NOMO-1 (cell line): ENCODE measurements around the gene MRPL38.

ENCODE experiments used
- DNase-seq, 2 experiments: peaks; one replicate each; lab custom pipeline; 2025; ENCODE audit not compliant: unreplicated experiment in 2 of 2; lab: John Stamatoyannopoulos, UW

MRPL38 gene

DNA sequence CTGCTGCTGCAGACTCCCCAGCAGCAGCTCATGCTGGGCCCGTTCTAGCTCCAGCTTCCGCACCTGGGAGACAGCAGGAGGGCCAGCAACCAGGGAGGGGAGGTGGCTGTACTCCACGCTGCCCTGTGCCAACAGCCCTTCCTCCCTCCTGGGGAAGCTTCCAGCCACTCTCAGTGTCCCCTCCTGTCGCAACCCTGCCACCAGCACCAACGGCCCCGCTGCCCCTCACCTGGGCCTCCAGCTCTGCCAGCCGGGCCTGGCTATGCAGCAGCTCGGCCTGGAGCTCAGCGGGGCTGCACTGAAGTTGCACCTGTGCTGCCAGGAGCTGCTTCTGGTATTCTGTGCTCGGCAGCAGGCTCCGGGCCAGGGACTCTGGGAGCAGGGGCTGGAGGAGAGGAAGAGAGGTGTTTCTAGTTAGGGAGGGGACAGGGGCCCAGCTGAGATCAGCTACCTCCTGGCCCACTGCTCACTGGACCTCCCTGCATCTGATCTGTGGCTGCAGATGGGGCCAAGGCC lies 15.4 kb upstream of the MRPL38 start:
- no peak for DNase-seq

DNA sequence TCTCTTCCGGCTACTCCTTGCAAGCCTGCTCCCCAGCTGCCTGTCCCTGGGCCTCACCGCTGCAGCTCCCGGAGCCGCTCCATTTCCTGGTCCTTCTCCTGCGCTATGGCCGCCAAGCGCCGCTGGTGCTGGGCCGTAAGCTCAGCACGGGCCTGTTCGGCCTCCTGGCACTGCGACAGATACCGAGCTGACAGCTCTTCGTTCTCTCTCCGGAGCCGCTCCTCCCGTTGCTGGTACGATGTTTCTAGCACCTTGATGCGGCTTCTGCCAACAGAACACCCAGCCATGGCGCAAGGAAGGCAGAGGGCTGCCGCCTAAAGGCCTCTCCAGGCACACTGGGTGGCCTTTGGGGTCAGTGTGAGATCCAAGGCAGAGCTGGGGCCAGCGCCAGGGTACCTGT lies 14.9 kb upstream of the MRPL38 start:
- DNase-seq: no peak

DNA sequence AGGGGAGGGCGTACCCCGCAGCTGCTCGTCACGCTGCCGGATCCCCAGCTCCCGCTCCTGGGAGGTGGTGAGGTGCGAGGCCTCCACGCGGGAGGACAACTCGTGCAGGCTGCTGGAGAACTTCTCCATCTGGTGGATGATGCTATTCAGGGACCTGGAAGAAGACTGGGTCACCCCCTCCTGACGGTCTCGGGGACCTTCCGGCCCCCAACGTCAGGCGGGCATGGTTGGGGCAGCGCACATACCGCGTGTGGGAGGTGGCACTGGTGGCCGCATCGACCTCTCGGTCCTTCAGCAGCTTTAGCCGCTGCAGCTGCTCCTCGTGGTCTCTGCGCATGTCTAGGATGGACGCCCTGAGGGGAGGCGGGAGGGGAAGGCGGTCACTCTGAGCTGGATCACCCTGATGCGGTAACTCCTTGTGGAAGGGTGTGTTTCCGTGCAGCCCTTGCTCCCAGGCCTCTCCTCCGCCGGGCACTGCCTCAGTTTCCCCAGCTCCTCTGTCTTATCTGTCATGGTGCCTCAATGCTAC lies 13.3 kb upstream of the MRPL38 start:
- DNase-seq: no peak

DNA sequence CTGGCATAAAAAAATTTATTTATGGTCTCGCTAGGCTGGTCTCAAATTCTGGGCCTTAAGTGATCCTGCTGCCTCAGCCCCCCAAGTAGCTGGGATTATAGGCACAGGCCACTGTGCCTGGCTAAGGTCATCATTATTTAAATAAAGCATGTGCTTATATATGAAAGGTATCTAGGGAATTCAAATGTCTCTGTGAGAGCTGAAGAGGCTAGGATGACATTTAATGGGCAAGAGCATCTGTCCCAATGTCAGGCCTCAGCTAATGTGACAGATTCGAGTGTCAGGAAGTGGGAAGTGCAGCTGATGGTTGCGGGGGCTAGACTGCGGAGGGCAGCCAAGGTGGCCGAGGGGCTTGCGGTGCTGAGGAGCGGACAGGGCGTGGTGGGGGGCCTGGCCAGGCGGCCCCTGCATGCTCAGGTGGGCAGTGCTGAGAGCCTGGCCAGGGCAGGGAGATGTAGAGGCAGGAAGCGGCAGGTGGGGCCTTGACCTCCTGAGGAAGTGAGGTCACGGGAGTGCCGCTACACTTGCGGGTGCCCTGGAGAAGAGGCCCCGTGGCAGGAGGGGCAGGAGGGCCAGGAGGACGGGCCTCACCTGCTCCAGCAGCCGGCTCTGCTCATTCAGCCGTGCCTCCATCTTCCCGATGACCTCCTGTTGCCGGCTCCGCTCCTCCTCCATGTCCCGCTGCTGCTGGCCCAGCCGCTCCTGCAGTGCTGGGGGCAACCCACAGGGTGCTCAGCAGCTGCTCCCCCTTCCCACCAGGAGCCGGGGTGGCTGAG lies 12.6 kb upstream of the MRPL38 start:
- DNase-seq: no peak

DNA sequence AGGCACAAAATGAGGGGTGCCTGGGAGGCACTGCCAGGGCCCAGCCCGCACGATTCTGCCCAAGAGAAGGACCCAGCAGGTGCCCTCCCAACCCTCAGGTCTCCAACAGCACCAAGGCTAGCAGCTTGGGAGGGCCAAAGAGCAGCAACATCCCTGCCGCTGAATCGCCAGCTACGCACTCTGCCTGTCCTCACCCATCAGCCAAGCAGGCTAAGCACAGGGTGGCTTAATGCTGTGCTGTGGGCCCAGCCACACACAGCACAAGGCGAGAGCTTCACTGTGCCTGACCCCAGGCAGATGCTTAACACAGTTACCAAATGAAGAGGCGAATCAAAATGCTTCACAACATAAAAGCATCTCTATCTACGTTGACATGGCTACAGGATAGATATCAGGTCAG lies 10.6 kb upstream of the MRPL38 start:
- no peak for DNase-seq

DNA sequence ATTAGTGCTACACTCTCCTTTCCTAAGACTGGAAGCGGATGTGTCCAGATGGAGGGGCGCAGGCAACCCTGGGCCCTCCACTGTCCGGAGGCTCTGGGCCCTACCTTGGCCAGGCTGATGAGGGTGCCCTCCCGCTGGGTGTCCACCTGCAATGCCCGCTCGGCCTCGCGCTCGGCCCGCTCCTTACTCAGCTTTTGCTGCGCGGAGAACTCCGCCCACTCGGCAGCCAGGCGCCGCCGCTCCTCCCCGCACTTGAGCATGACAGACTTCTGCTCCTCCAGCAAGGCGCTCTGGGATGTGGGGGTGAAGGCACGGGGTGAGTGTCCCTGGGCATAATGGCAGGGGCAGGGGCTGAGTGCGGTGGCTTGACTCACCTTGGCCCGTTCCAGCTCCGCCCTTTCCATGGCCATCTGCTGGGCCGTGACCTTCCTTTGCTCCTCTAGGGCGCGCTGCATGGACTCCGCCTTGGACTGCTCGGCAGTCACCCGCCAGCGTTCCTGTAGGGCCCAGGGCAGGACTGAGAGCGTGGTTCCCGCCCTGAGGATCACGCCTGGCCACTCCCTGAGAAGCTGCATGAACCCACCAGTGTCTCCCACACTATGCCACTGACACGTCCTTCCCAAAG lies 10.1 kb upstream of the MRPL38 start:
- no peak for DNase-seq

DNA sequence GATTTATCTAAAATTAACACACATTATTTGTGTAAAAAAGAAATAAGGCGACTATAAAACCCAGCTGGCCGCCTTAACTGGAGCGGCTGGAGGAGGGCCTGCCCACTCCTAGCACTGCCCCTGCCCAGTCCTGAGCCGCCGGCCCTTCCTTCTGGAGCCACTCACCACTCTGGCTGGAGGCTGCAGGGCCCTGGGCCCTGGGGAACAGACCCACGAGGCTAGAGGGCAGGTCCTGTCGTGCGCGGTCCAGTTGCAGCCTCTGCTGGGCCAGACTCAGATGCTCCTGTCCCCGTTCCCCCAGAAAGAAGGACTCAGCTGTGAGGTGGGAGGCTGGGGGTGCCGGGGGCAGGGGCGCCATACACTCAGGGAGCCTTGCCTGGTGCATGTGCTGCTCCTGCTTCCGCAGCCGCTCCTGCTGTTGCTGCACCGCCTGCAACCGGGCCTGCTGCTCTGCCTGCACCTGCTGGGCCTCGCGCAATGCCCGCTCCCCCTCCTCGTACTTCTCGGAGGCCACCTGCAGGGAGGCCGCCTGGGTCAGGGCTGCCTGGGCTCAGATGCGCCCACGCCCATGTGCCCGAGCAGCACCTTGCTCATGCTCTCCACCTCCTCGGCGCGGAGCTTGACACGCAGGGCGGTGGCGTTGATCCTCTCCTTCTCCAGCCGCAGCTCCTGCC lies 9.0 kb upstream of the MRPL38 start:
- DNase-seq: no peak

DNA sequence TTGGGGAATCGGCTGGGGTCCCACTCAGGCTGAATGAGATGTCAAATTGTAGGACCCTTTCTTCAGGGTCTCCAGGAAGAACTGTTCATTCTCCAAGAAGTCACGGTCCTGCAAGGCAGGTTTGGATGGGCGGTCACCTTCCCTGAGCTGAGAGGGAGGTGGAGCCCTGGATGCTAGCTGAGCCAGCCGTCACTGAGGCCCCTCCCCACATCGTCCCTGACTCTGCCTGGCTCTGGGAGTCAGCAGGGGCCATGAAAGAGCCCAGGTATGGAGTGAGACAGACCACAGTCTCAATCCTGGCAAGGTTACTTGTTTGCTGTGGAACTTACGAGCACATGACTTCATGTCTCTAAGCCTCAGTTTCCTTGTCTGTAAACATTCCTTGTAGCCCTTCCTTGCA lies 6.0 kb upstream of the MRPL38 start:
- DNase-seq: no peak

DNA sequence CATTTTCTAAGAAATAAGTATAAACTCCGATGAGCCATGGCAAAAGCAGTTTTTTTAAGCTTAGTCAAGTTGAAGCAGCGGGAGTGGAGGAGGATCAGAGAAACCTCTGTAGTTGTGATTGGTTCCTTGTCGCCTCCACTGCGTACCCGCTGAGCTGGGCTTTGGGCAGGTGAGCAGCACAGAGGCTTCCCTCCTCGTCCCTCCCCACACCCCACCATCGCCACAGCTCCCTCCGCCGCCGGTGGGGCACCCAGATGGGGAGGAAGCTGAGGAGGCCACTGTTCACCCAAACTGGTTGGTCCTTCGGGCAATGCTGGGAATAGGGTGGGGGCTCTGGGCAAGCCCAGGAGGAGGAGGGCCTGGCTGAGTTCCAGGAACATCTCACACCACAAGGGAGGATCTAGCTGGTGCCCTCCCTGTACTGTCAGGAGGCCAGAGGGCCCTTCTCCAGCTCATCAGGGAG lies 5.2 kb upstream of the MRPL38 start:
- DNase-seq: no peak

DNA sequence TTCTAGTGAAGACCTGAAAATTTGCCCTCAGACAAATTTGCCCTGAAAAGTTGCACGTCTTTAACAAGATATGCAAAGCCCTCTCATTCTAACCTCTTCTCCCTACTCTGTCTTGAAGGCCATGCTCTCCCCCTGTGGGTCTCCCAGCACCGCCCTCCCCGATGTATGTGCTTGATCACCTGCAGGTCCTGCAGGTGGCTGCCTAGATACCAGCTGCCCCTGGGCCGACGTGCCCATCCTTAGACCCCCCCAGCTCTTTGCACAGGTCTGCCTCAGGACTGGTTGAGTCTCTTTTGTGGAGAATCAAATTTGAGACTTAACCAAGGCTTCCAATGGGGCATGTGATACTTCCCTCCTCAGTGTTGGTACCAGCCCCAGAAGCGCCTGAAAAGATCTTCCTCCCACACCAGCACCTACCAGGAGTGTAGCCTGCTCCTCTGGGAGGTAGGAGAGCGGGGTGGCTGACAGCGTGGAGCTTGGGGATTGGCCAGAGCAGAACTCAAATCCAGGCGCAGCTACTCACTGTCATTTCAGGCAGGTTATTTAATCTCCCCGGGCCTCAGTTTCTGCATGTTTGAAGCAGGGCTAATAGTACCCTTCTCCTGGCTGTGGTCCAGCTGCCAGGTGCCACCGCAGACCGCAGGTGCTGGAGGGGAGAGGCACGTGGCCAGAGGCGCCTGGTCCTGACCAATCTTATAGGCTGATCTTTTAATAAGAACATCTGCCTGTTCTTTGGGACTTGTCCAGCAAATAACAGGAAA lies 4.5 kb upstream of the MRPL38 start:
- DNase-seq: no peak

DNA sequence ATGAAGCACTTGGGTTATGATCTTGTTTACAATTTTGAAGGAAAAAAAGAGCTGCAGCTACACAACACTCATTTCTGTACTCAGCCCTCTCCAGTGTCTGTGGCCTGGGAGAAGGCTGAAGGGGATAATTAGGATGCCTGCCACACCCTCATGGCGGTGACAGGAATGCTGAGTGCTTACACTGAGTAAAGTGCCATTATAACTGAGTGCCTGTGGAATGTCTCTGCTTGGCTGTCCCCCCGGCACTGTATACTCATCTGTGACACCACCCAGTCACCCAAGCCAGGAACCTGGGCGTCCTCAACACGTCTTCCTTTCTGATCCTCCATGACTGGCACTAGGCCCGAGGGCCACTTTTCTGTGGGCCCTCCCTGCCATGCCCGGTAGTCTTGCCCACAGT lies 3.5 kb upstream of the MRPL38 start:
- no peak for DNase-seq

DNA sequence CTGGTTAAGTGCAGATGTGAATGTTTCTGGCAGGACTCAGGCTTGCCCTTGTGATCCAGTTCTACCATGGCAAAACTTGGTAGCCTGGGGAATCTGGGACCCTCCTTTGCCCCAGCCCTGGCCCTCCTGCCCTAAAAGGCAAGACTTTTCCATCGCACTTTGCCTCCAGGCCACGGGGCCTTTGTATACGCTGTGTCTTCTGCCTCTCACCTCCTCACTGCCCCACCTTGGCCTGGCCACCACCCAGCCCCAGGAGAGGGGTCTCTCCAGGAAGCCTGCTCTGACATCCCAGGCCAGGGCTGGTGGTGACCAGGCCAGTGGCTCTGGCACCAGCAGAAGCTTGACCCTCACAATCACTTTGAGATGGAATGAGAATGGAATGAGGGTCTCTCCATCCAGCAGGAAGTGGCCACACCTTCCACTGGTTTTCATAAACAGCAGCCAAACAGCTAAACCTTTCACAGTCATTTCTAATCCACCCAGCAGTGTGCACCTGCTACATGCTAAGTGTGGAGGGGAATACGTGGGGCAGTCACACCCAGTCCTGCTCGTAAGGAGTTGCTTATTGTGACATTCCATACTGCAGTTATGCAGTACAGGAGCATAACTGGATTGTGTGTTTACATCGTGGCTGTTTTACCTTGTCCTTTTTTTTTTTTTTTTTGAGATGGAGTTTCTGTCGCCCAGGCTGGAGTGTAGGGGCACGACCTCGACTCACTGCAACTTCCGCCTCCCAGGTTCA lies 1.6 kb upstream of the MRPL38 start:
- no peak for DNase-seq

DNA sequence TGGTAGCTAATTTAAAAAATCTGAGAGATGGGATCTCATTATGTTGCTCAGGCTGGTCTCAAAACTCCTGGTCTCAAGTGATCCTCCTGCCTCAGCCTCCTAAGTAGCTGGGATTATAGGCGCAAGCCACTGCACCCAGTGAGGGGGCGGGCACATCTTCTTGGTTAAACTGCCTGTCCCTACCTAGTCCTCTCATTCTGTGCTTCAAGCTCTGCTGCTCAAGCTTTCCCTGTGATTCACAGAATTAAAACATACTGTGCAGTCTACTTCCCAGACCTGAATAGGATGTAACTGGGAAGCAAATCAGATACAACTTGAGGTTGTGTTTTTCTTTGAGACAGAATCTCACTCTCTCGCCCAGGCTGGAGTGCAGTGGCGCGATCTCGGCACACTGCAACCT lies 2.3 kb downstream of the MRPL38 start:
- no peak for DNase-seq

DNA sequence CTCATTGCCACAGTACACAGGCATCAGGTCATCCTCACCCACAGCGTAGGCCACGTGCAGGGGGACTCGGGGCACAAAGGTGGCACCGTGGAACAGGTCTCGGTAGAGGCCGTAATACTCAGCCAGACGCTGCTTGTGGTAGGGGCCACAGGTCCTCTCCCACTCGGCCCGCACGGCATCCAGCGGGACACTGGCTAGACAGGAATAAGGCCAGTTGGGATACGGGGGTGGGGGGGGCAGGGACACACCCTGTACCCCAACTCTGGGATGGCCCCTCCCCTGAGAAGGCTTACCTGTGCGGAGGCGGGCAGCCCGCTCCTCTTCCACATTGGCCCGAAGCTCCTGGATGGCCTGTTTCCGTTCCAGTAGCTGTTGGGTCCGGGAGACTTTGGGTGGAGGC lies 3.0 kb downstream of the MRPL38 start:
- no peak for DNase-seq

DNA sequence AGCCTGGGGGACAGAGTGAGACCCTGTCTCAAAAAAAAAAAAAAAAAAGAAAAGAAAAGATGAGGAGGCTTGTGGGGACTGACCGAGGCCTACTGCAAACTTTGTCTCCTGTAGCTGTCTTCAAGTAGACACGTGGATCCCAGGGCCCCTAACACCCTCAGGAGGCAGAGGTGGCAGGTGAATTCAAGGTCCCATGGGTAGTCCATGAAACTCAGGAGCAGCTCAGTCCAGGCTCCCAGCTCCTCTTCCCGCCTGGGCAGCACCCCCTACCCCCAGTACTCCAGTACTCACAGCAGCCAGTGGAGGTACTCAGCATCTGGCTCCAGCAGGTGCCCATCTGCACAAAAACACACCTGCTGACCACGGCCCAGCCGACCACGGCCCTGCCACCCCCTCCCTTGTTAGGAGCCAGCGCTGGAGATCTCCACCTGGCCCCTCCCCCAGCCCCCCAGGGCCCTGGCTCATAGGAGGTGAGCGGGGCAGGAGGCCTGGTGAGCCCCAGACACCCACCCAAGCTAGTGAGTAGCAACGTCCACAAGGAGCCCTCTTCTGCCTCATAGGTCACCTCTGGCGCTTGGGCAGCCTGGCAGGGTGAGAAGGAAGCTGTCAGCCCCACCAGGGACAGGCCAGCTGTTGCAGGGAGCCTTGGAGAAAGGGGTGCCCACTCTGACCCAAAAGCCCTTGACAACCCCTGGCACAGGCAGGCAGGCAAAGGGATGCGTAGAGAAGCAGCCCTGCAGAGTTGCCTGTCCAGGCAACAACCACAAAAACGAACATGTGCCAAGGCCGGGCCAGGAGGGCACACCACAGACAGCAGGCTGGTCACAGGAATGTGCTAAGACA lies 3.8 kb downstream of the MRPL38 start:
- no peak for DNase-seq

DNA sequence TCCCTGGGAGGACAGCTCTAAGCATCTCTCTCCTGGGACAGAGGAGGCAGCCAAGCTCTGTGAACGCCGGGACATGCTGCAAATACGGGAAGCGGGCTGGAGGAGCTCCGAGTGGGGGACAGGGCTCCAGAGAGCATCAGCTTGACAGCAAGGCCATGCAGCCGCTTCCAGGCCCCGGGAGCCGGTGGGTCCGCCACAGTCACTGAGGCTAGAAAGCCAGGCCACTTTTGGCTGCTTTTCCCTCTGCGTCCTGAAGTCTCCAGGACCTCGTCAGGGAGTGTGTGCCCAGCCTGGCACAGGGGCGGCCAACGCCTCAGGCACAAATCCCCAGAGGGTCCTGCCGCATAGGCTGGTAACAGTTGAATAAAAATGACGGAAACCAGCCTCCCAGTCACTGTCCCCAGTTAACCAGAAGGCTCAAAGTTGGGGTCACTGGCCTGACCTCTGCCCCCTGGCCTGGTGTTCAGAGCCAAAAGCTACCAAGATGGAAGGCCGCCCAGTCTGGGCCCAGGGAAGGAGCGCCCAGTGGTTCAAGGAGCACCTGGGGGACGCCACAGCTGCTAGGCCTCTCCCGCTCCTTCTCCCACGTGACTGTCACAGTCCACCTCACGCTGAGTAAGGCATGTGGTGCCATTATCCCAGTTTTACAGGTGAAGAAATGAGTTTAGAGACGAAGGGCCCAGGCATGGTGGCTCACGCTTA lies 4.8 kb downstream of the MRPL38 start:
- DNase-seq: no peak

DNA sequence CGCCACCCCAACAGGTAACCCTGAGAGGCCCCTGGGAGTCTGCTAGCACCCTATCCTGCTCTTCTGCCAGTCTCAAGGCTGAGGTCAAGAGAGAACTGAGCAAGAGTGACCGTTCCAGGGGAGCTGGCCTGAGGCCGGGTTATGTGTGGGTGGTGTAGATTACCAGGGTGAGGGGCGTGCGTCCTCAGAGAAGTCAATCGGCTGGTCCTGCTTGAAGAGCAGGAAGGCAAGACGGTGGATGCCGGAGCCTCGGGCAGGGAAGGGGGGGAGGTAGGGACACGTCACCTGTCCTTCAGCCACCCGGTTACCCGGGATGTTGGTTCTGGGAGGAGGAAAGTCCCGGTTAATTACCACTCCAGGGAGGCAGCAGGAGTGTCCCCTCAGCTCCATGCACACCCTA lies 5.3 kb downstream of the MRPL38 start:
- no peak for DNase-seq

DNA sequence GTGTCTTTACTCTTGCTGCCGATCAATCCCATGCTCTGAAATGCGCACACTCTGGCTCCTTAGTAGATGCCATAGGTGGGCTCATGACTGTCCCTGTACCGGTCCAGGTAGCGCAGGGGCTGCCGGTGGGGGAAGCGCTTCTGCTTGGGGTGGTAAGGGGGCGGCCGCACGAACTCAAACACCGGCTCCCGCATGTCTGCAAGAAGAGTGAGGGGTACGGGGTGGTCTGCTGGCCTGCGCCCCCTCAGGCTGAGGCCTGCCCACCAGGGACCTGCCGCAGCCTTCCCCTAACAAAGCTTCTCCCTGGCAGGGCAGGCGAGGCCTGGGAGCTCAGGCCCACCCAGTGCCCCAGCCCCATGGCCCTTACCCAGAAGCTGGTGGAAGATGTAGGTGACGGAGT lies 5.9 kb downstream of the MRPL38 start:
- no peak for DNase-seq

DNA sequence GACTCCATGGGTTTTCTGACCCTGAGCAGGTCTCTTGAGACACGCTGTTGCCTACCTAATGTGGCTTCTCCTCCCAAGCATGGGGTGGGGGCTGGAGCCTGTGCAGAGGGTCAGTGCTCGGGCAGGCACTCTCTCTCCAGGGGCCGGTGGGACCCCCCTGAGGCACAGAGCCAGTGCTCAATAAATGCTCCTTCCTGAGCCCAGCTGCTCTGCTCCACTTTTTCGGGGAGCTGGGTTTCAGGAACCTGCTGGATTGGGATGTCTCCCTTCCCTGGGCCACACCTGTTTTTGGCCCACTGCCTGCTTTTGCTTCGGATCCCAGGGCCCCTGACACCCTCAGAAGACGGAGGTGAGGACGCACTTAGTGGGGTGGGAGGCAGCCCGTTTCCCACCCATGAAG lies 6.6 kb downstream of the MRPL38 start:
- DNase-seq: no peak
